ENCODE results near the gene SNX5.

The SNX5 gene

DNA sequence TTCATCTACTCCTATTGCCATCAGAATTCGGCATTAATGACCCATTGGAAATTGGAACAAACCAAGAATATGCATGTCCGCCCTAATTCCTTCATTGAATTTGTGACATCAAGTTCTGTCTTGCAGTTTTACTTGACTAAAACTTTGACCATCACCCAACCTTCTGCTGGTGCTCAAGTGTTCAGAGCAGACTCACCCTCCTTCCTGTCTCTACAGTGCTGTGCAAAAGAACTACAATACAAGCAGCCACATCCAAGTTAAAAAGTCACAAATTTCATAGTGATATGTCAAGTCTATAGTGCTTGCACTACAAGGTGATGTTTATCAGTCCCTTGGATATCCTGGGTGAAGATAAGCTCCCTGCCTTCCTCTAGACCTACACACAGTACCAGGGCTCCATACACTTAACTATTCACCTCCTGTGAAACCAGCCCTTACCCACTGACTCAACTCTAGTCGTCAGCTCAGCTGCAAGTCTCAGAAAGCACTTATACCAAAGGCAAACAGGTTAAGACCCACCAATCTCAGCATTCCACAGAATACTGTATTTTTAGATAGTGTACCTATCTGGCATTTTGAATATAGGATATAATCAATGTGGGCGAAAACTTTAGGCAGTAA is 23.6 kb downstream of the SNX5 start:
- no peak for TF ChIP-seq EZH2 (IDR thresholded peaks at IDR 0.05; ENCODE audit: borderline replicate concordance, low read depth, low read length, severe bottlenecking)
- TF ChIP-seq, protein P1, sequence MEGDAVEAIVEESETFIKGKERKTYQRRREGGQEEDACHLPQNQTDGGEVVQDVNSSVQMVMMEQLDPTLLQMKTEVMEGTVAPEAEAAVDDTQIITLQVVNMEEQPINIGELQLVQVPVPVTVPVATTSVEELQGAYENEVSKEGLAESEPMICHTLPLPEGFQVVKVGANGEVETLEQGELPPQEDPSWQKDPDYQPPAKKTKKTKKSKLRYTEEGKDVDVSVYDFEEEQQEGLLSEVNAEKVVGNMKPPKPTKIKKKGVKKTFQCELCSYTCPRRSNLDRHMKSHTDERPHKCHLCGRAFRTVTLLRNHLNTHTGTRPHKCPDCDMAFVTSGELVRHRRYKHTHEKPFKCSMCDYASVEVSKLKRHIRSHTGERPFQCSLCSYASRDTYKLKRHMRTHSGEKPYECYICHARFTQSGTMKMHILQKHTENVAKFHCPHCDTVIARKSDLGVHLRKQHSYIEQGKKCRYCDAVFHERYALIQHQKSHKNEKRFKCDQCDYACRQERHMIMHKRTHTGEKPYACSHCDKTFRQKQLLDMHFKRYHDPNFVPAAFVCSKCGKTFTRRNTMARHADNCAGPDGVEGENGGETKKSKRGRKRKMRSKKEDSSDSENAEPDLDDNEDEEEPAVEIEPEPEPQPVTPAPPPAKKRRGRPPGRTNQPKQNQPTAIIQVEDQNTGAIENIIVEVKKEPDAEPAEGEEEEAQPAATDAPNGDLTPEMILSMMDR (IDR thresholded peaks at IDR 0.05; ENCODE audit: borderline replicate concordance, extremely low read depth, low read length, poor library complexity, severe bottlenecking): no peak
- Histone ChIP-seq H3K9me3 (ENCODE audit: insufficient read depth, low read length, severe bottlenecking) (no peaks in the 10 kb centered on the region), H4K20me1 (ENCODE audit: insufficient read depth, low read length) (peaks cover 73% of the 10 kb centered on the region), H3K9ac (ENCODE audit: low read depth, low read length) (no peak overlapping the region), H3K4me1 (ENCODE audit: insufficient read depth, low read length) (no peaks in the 10 kb centered on the region), H2AFZ (ENCODE audit: low read depth, low read length) (no peak overlapping the region), H3K4me2 (ENCODE audit: insufficient read depth, low read length) (no peak overlapping the region), H3K27me3 (ENCODE audit: insufficient read depth, low read length, poor library complexity) (no peaks in the 10 kb centered on the region), H3K4me3 (ENCODE audit: low read depth in 1 of 2, low read length in 2 of 2) (no peak overlapping the region), H3K27ac (ENCODE audit: low read length) (no peak overlapping the region), H3K36me3 (ENCODE audit: insufficient read depth, low read length) (peaks cover 97% of the 10 kb centered on the region), H3K79me2 (ENCODE audit: insufficient read depth, low read length) (peaks cover 30% of the 10 kb centered on the region; the same call in 1 of the 2 replicates)
- no peak for DNase-seq
- peak; percentile 12; the same call in 1 of the 3 replicates for ATAC-seq (ENCODE audit: insufficient read depth, low read depth)

GRCh38 chr20:17943343-17943742 is 25.3 kb downstream of the SNX5 start:
- Histone ChIP-seq H3K27ac (ENCODE audit: low read length) (no peak overlapping the region), H3K4me1 (ENCODE audit: insufficient read depth, low read length) (no peaks in the 10 kb centered on the region), H3K79me2 (ENCODE audit: insufficient read depth, low read length) (peaks cover 17% of the 10 kb centered on the region; the same call in 1 of the 2 replicates), H3K4me2 (ENCODE audit: insufficient read depth, low read length) (no peak overlapping the region), H3K4me3 (ENCODE audit: low read depth in 1 of 2, low read length in 2 of 2) (no peak overlapping the region), H3K36me3 (ENCODE audit: insufficient read depth, low read length) (peaks cover 81% of the 10 kb centered on the region), H4K20me1 (ENCODE audit: insufficient read depth, low read length) (peaks cover 71% of the 10 kb centered on the region), H3K27me3 (ENCODE audit: insufficient read depth, low read length, poor library complexity) (no peaks in the 10 kb centered on the region), H2AFZ (ENCODE audit: low read depth, low read length) (no peak overlapping the region), H3K9me3 (ENCODE audit: insufficient read depth, low read length, severe bottlenecking) (no peaks in the 10 kb centered on the region), H3K9ac (ENCODE audit: low read depth, low read length) (no peak overlapping the region)
- DNase-seq (no peak), ATAC-seq (ENCODE audit: insufficient read depth, low read depth) (no peak)
- TF ChIP-seq, protein P1 (IDR thresholded peaks at IDR 0.05; ENCODE audit: borderline replicate concordance, extremely low read depth, low read length, poor library complexity, severe bottlenecking): no peak
- no peak for TF ChIP-seq EZH2 (IDR thresholded peaks at IDR 0.05; ENCODE audit: borderline replicate concordance, low read depth, low read length, severe bottlenecking)

DNA sequence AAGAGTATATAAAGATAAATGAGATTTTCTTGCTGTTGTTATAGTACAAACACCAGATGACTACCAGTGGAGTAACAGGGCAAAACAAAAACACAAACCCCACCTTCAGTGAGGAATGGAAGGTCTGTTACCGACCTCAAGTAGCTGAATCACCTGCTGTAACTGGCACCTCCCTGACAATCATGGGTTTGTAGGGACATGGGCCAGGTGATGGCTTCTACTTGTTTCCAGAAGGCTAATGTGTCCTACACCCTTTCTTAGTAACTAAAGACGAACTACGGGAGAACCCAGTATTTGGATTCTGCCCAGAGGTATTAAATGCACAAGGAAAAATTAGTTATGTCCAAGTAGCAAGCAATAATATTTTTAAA is 26.8 kb downstream of the SNX5 start:
- Histone ChIP-seq H3K9ac (ENCODE audit: low read depth, low read length) (no peak overlapping the region), H2AFZ (ENCODE audit: low read depth, low read length) (no peak overlapping the region), H3K27ac (ENCODE audit: low read length) (no peak overlapping the region), H3K79me2 (ENCODE audit: insufficient read depth, low read length) (peaks cover 8% of the 10 kb centered on the region; the same call in 1 of the 2 replicates), H3K36me3 (ENCODE audit: insufficient read depth, low read length) (peaks cover 65% of the 10 kb centered on the region), H3K4me1 (ENCODE audit: insufficient read depth, low read length) (no peaks in the 10 kb centered on the region), H3K4me3 (ENCODE audit: low read depth in 1 of 2, low read length in 2 of 2) (no peak overlapping the region), H3K4me2 (ENCODE audit: insufficient read depth, low read length) (no peak overlapping the region), H4K20me1 (ENCODE audit: insufficient read depth, low read length) (peaks cover 63% of the 10 kb centered on the region), H3K27me3 (ENCODE audit: insufficient read depth, low read length, poor library complexity) (no peaks in the 10 kb centered on the region), H3K9me3 (ENCODE audit: insufficient read depth, low read length, severe bottlenecking) (no peaks in the 10 kb centered on the region)
- ATAC-seq (ENCODE audit: insufficient read depth, low read depth) (no peak), DNase-seq (no peak)
- TF ChIP-seq EZH2 (IDR thresholded peaks at IDR 0.05; ENCODE audit: borderline replicate concordance, low read depth, low read length, severe bottlenecking): no peak
- TF ChIP-seq, protein P1 (IDR thresholded peaks at IDR 0.05; ENCODE audit: borderline replicate concordance, extremely low read depth, low read length, poor library complexity, severe bottlenecking): no peak

Measured in DND-41 (cell line).